VCaP (cell line): ENCODE measurements around the gene AUTS2.
"Not testable (repeated sequence)": the region's sequence is repeated elsewhere in the genome, so short reads cannot be mapped to it uniquely, and the experiment has no call there.

ENCODE experiments used
- H3K27ac ChIP-seq: fragments of 450-650 bp; 2 replicates; pipeline ENCODE4 v1.5.1; 2017
- TF ChIP-seq, protein P1 (sequence below): fragments of 450-650 bp; conservative IDR thresholded peaks from 2 replicates; pipeline ENCODE4 v1.5.1; 2017; ENCODE audit warnings: mild to moderate bottlenecking, moderate library complexity

AUTS2 gene

GRCh38 chr7:69780379-69780778 lies 182.1 kb downstream of the AUTS2 start:
- peak overlapping the region; percentile 44 for H3K27ac ChIP-seq
- TF ChIP-seq, protein P1, sequence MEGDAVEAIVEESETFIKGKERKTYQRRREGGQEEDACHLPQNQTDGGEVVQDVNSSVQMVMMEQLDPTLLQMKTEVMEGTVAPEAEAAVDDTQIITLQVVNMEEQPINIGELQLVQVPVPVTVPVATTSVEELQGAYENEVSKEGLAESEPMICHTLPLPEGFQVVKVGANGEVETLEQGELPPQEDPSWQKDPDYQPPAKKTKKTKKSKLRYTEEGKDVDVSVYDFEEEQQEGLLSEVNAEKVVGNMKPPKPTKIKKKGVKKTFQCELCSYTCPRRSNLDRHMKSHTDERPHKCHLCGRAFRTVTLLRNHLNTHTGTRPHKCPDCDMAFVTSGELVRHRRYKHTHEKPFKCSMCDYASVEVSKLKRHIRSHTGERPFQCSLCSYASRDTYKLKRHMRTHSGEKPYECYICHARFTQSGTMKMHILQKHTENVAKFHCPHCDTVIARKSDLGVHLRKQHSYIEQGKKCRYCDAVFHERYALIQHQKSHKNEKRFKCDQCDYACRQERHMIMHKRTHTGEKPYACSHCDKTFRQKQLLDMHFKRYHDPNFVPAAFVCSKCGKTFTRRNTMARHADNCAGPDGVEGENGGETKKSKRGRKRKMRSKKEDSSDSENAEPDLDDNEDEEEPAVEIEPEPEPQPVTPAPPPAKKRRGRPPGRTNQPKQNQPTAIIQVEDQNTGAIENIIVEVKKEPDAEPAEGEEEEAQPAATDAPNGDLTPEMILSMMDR: no peak

DNA sequence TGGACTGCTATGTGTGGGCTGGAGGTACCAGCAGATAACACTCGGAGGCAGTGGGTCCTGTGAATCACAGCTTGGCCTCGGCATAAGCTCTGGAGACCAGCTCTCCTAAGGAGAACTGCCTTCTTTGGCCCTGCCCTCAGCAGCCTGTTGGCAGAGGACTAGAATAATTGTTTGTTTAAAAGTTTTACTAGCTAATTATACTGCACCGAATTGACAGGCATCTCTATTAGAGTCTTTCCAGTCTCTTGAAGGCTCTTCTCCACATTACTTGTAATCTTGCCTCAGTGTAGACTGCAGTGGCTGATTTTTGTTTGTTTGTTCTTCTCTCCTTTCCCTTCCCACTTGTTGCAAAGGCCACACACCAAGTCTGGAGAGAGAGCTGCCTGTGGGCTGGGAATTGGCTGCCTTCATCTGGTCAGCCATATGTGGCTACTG lies 183.2 kb downstream of the AUTS2 start:
- TF ChIP-seq, protein P1: no peak
- peak overlapping the region; percentile 44 for H3K27ac ChIP-seq

DNA sequence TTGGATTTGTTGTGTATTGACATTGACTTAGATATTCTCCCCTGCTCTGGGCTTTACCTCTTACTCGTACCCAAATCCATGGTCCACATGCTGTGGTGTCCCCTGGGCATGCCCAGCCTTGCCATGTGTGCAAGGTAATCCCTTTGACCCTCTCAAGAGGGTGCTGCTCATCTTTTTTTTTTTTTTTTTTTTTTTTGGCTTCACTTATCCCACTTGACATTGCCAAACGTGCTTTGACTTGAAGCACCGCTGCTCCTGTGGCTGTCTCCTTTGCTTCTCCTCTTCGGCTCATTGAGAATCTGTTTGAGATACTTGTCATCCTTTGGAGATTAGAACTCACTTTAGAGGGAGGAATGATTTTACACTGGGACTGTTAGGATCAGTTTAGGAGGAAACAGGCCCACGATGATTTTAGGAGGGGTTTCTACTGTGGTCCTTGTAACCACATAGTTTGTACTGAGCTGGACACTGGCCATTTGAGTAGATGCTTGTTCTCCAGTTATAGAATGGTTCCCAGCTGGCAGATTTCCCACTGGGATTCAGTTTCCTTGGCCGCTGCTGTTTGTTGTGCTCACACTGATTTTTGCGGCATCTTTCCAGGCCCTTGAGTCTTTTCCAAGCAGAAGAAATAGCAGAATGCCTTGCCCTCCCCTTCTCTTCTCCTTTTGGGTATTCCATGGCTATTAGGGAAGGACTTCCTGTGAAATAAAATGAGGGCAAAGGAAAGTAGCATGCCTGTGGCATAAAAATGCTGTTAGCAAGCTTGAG lies 184.8 kb downstream of the AUTS2 start:
- no peak overlapping the region for H3K27ac ChIP-seq
- TF ChIP-seq, protein P1: no peak

GRCh38 chr7:69786130-69786529 lies 187.9 kb downstream of the AUTS2 start:
- not testable (repeated sequence) for H3K27ac ChIP-seq

DNA sequence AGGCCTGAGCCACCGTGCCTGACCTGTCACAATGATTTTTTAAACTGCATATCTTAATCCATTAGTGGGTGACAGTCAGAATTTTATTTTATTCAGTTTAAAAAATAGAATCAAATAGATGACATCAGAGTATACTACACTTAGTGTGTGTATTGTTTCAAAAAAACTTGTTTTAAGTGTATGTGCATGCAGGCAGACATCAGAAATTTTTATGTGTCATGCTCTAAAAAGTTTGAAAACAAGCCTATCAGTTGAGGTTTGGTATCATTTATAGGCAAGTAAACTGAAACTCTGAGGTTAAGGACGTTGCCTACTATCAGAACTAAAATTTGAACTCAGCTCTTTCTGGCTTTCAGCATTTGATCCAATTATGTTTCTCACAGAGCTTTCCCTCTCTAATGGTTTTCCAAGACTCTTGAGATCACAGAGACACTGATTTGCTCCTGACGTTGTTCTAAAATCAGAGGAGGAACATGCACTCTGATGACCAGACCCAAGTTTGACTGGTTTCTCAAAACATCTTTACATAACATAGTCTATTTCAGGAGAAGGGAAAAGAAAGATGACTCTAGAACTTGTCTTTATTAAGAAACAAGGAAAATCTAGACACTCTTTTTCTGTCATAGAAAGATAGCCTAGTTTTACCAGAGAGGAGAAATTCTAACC lies 188.6 kb downstream of the AUTS2 start:
- H3K27ac ChIP-seq: no peak overlapping the region
- TF ChIP-seq, protein P1: no peak

- TF ChIP-seq, protein P1: no peak; the same call in 1 of the 2 replicates
- H3K27ac ChIP-seq: no peak overlapping the region
Measured at GRCh38 chr7:69787736-69788431, 189.6 kb downstream of the AUTS2 start.

DNA sequence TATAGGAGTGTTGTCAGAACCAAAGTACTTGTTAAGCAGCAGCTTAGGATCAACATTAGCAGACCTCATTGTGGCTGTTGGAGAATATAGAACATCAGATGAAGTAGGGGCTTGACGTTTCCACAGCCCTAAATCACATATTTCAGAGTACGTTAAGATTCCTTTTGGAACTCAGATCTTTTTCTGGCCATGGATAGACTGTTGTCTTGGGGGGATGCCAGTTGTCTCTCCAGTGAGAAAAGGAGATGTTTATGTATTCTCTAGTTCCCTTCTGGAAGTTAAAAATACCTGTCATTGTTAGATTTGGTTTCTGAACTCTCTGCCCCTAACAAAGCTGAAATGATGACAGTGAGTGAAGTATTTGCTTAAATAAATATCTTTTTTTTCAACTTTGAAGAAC lies 191.3 kb downstream of the AUTS2 start:
- TF ChIP-seq, protein P1: no peak
- no peak overlapping the region for H3K27ac ChIP-seq
